Fibroblast of pulmonary artery (primary cell): ENCODE measurements around the gene RNASE13.

Experiments used
- DNase-seq: peaks from one replicate; pipeline ENCODE4 v3.0.0-alpha.2; 2010; ENCODE audit warnings: low read depth
- H3K4me3 ChIP-seq: replicated peaks from 2 replicates; pipeline ENCODE4 v1.5.1; 2011; ENCODE audit warnings: low read depth, mild to moderate bottlenecking, control low read depth, low read length, moderate library complexity
- TF ChIP-seq, protein P1 (sequence below): IDR thresholded peaks from 2 replicates; pipeline ENCODE4 v1.5.1; 2011; ENCODE audit warnings: mild to moderate bottlenecking, control low read depth, low read length, inconsistent platforms; ENCODE audit errors: missing control alignments

RNASE13 gene

DNA sequence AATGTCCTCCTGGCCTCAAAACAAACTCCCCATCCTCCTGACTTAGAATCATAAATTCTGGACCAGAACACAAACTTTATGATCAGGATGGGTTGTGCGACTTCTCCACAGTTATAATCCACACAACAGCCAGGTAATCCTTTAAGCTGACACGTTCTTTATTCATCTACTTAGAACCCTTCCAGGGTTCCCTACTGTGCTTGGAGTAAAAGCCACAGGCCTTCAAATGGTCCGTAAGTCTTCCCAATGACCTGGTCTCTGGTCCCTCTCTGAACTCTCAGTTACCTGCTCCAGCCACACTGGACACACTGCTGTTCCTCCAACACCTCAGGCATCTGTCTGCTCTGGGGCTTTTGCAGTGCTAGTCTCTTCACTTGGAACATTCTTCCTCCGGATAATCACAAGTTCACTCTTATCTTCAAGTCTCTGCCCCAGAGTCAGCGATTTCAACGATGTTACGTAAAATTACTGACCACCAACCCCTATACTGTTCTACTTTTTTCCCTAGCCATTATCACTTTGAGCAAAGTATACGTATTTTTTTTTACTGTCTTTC is 5.8 kb upstream of the RNASE13 start:
- no peak overlapping the region for H3K4me3 ChIP-seq
- TF ChIP-seq, protein P1, sequence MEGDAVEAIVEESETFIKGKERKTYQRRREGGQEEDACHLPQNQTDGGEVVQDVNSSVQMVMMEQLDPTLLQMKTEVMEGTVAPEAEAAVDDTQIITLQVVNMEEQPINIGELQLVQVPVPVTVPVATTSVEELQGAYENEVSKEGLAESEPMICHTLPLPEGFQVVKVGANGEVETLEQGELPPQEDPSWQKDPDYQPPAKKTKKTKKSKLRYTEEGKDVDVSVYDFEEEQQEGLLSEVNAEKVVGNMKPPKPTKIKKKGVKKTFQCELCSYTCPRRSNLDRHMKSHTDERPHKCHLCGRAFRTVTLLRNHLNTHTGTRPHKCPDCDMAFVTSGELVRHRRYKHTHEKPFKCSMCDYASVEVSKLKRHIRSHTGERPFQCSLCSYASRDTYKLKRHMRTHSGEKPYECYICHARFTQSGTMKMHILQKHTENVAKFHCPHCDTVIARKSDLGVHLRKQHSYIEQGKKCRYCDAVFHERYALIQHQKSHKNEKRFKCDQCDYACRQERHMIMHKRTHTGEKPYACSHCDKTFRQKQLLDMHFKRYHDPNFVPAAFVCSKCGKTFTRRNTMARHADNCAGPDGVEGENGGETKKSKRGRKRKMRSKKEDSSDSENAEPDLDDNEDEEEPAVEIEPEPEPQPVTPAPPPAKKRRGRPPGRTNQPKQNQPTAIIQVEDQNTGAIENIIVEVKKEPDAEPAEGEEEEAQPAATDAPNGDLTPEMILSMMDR, result no peak

DNA sequence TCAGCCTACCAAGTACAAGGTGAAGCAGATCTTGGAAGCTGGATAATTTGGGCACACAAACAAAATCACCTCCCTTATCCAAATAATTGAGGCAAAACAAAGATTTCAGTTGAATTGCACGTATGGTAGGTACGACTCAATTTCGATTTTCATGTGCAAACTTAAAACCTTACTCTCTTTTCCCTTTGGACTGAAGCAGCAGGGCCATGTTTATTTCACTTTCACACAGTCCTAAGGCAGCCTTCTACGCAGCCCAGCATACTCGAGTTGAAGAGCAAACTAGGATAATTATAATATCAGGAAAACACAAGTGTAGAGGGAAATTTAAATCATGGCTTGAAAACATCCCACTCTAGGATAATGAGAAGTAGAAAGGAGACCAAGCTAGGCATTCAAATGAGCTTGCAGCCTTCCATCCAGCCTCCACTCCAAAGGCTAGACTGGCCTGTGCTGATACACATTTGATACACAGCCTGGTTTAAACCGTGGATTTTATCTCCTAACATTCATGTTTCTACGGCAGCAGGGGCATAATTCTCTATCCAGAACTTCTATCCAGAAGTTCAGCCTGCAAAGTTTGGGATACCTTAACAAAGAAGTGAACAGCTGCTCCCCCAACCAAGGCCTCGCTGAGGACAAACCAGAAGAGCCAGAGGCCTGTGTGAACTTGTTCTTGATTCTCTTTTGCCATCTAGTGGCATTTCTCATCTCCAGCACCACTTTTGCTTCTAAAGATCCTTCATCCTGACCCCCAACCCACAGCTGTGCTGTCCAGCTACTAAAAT is 5.2 kb upstream of the RNASE13 start:
- no peak overlapping the region for H3K4me3 ChIP-seq
- TF ChIP-seq, protein P1, result peak; percentile 72
- peak; percentile 86 for DNase-seq

More for the DNA sequence above, 5.8 kb upstream of the RNASE13 start:
- no peak for DNase-seq

DNA sequence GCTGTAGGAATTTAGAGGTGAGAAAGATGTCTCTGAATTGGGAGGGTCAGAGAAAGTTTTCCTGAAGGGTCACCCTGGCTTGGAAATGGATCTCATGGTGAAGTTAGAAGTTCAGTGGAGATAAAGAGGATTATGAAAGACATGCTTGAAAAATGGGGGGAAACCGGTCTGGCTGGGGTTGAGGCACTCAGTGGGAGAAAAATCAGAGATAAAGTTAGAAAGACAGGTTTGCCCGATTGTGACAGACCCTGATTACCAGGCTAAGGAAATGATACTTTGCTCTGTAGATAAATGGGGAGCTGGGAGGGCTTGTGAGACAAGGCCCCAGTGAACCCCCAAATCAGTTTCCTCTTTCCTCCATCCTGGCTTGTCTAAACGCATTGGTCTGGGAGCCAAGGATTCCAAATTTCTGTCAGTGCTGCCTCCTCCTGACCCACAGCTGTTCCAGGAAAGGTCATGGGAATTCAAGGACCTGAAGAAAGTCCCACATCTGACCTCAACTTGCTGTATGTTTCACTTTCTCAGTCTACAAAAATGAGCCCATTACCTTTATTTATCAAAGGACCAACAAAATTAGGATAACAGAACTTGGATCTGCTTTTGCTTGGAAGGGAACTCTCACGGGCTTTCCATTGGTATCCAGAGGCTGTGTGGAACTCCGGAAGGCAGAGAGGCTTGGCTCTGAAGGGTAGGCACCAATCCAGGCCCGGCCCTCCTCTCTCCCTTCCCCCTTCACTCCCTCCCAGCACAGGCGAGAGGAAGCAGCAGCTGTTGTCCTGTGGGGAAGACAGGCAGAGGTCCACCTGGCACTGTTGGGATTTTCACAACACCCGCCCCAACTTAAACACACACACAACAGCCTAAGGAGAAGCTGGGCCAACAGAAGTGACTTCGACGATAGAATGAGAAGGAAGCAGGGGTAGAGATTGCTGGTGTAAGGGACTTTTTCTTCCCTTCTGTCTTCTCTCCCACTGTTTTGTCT is 4.1 kb upstream of the RNASE13 start:
- peak; percentile 89 for DNase-seq
- peak overlapping the region; percentile 4 for H3K4me3 ChIP-seq
- TF ChIP-seq, protein P1, result no peak

DNA sequence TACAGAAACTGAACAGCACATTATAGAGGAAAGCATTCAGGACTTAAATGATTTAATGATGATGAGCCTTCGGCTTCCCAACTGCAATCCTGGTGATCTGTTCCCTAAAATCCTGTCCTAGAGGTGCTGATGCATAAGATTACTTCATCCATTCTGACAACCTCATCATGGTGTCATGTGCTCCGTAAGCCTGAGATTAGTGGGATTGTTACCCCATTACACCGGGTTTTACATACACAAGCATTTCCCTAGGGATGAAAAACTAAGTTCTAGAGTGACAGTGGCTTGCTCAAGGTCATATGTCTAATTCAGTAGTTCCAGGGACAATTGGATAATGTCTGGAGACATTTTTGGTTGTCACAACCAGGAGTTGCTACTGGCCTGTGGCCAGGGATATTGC is 2.5 kb upstream of the RNASE13 start:
- TF ChIP-seq, protein P1, result no peak
- no peak overlapping the region for H3K4me3 ChIP-seq
- no peak for DNase-seq

DNA sequence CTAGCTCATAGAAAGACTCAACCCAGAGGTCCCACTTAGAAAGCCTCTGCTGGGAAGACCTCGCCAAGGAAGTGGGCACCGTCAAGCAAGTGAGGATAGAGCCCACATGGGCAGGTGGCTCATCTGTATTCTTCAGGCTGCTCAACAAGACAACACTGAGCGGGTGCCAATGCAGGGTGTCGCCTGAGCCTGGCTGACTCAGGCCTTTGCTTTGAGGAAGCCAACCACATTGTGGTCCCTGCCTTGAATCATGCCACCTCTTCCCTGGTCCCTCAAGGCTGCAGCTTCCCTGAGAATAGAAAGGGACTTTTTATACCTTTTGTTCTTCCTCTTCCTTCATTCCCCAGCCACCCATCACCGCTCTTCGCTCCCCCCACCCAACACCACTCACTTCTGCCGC is 2.1 kb upstream of the RNASE13 start:
- no peak overlapping the region for H3K4me3 ChIP-seq
- TF ChIP-seq, protein P1, result no peak
- no peak for DNase-seq

- no peak for DNase-seq
- TF ChIP-seq, protein P1, result no peak
- H3K4me3 ChIP-seq, result no peak overlapping the region
Observed at GRCh38 chr14:21033133-21033698, 1.4 kb downstream of the RNASE13 start.
